HepG2 (cell line): ENCODE data around the gene CPSF7. TPM values are rescaled to one million over a fixed set of nuclear protein-coding genes. Genes with fewer than 3 reads are reported as not detected.
A peak's percentile ranks its signal among the peaks of the same experiment; 100 is the strongest.

Experiments used
- ATAC-seq: fragments of 200-7000 bp; cut with Tn5 transposase; 3 replicates; pipeline ENCODE4 v1.9.1; 2020; ENCODE audit warnings: mild to moderate bottlenecking, moderate library complexity
- BruUV-seq: library from RNA; stranded (reverse); fragments of 400-500 nt; replicated peaks from 2 replicates; lab custom pipeline; 2021; lab: Mats Ljungman, UMichigan
- CTCF ChIA-PET: fragments of 300-600 bp; formaldehyde crosslinking; extraction: SDS; loops from one replicate; lab custom pipeline; 2021; ENCODE audit warnings: low total read pairs, inconsistent platforms, low intra/inter-chr PET ratio; lab: Yijun Ruan, JAX
- POLR2A ChIA-PET: fragments of 350-600 bp; sonication (Branson Sonifier 250); formaldehyde crosslinking; loops from one replicate; lab custom pipeline; 2020; ENCODE audit warnings: antibody characterized with exemption, inconsistent platforms; lab: Yijun Ruan, JAX
- DNase-seq: peaks from one replicate; pipeline ENCODE4 v3.0.0-alpha.2; 2015; ENCODE audit warnings: low spot score
- FAIRE-seq: peaks from 3 replicates; lab custom pipeline; 2011; peaks lifted over from hg19 to GRCh38; lab: Jason Lieb, UNC
- H2AFZ ChIP-seq: one replicate; pipeline ENCODE4 v1.6.1; 2011; ENCODE audit warnings: low read length, inconsistent platforms
- H3K27ac ChIP-seq: fragments of 300-600 bp; 3 replicates; pipeline ENCODE4 v1.8.0; 2011; ENCODE audit warnings: mixed run types, mild to moderate bottlenecking, mixed read lengths, low read length, inconsistent platforms; ENCODE audit not compliant: insufficient read depth; ENCODE audit errors: extremely low read length
- H3K27me3 ChIP-seq, 2 experiments: fragments of 200-600 bp in 1 of 2; 2 replicates in 1 of 2; 3 replicates in 1 of 2; pipeline versions ENCODE4 v1.6.0 to v1.8.0; 2011; ENCODE audit warnings: low read length in 2 of 2, mild to moderate bottlenecking in 2 of 2, moderate library complexity in 2 of 2, inconsistent platforms in 1 of 2; ENCODE audit not compliant: insufficient read depth in 2 of 2, control insufficient read depth in 1 of 2
- H3K36me3 ChIP-seq, 2 experiments: fragments of 200-600 bp in 1 of 2; replicated peaks in 1 of 2; 2 replicates in 1 of 2; 3 replicates in 1 of 2; pipeline versions ENCODE4 v1.5.1 to v1.8.0; 2011; ENCODE audit warnings: low read length in 2 of 2, inconsistent platforms in 1 of 2; ENCODE audit not compliant: insufficient read depth in 2 of 2, control insufficient read depth in 1 of 2
- H3K4me1 ChIP-seq: 2 replicates; pipeline ENCODE4 v1.5.1; 2012; ENCODE audit warnings: low read length, inconsistent platforms; ENCODE audit not compliant: insufficient read depth
- H3K4me2 ChIP-seq: 2 replicates; pipeline ENCODE4 v1.6.0; 2011; ENCODE audit warnings: low read depth, low read length, inconsistent platforms
- H3K4me3 ChIP-seq, 3 experiments: fragments of 200-600 bp in 1 of 3; sonication (generic), shearing (Covaris generic) in 1 of 3; replicated peaks in 1 of 3; 2 replicates each; pipeline ENCODE4 v1.5.1; 2011 to 2016; ENCODE audit warnings: low read length in 3 of 3, inconsistent platforms in 2 of 3, low read depth in 2 of 3, mild to moderate bottlenecking in 2 of 3, control low read depth in 1 of 3, mixed read lengths in 1 of 3; ENCODE audit not compliant: insufficient read depth in 1 of 3
- H3K79me2 ChIP-seq: one replicate; pipeline ENCODE4 v1.6.1; 2011; ENCODE audit warnings: low read length, inconsistent platforms; ENCODE audit not compliant: insufficient read depth
- H3K9ac ChIP-seq: 2 replicates; pipeline ENCODE4 v1.6.0; 2011; ENCODE audit warnings: mild to moderate bottlenecking, low read depth, low read length, inconsistent platforms; ENCODE audit not compliant: insufficient read depth
- H3K9me3 ChIP-seq: 2 replicates; pipeline ENCODE4 v1.5.1; 2012; ENCODE audit warnings: mild to moderate bottlenecking, low read length
- H4K20me1 ChIP-seq: 2 replicates; pipeline ENCODE4 v1.6.0; 2011; ENCODE audit warnings: inconsistent platforms, mild to moderate bottlenecking, low read length, moderate library complexity; ENCODE audit not compliant: insufficient read depth
- HDAC1 ChIP-seq: sonication (generic); formaldehyde crosslinking; IDR thresholded peaks from 2 replicates; pipeline ENCODE4 v1.5.1; 2020; ENCODE audit warnings: mild to moderate bottlenecking, missing genetic modification reagents
- MXI1 ChIP-seq: IDR thresholded peaks from 3 replicates; pipeline ENCODE4 v1.6.1; 2012; ENCODE audit warnings: low read depth, low read length, inconsistent platforms, borderline replicate concordance
- SRSF1 ChIP-seq: fragments of 200-400 bp; formaldehyde crosslinking; optimal IDR thresholded peaks from 2 replicates; pipeline ENCODE3; 2017; ENCODE audit warnings: mild to moderate bottlenecking, low read depth, low read length, moderate library complexity
- STAG1 ChIP-seq: sonication (generic); formaldehyde crosslinking; IDR thresholded peaks from 2 replicates; pipeline ENCODE4 v1.4.0; 2020; ENCODE audit warnings: missing genetic modification reagents
- STAT5B ChIP-seq: sonication (generic); formaldehyde crosslinking; IDR thresholded peaks from 2 replicates; pipeline ENCODE4 v1.4.0; 2020; ENCODE audit warnings: missing genetic modification reagents
- TCF12 ChIP-seq, 2 experiments: fragments of 450-650 bp in 1 of 2; sonication (generic) in 1 of 2; formaldehyde crosslinking in 1 of 2; IDR thresholded peaks; 2 replicates each; pipeline versions ENCODE4 v1.6.1 to v1.8.0; 2017 to 2022; ENCODE audit warnings: antibody characterized with exemption in 1 of 2, mild to moderate bottlenecking in 1 of 2, missing genetic modification reagents in 1 of 2, moderate library complexity in 1 of 2
- U2AF2 ChIP-seq: fragments of 200-400 bp; formaldehyde crosslinking; IDR thresholded peaks from 2 replicates; pipeline ENCODE4 v1.6.1; 2017; ENCODE audit warnings: low read depth, mild to moderate bottlenecking, low read length
- ZNF263 ChIP-seq: sonication (generic); formaldehyde crosslinking; IDR thresholded peaks from 2 replicates; pipeline ENCODE4 v1.4.0; 2020; ENCODE audit warnings: missing genetic modification reagents
- ZNF672 ChIP-seq: sonication (generic); formaldehyde crosslinking; IDR thresholded peaks from 2 replicates; pipeline ENCODE4 v1.8.1; 2022; ENCODE audit warnings: missing genetic modification reagents
- ZNF850 ChIP-seq: sonication (generic); formaldehyde crosslinking; conservative IDR thresholded peaks from 2 replicates; pipeline ENCODE4 v1.9.0; 2021; ENCODE audit warnings: mild to moderate bottlenecking, missing genetic modification reagents
- WGBS: methylation state at CpG from one replicate; pipeline ENCODE4 v1.1.6; 2017; ENCODE audit warnings: low lambda C conversion rate; 5-methylcytosine and 5-hydroxymethylcytosine counted together
- in situ Hi-C: cut with HindIII; loops from 2 replicates; pipeline ENCODE4 v1.10.0; 2017; ENCODE audit warnings: low pct_unique_long_range_greater_than_20kb; ENCODE audit not compliant: extremely low pct_ligation_motif_present
- intact Hi-C: fragments of 100-400 bp; cut with micrococcal nuclease; formaldehyde crosslinking; loops from one replicate; pipeline ENCODE4 v1.10.0; 2022; ENCODE audit not compliant: unreplicated experiment
- polyA plus RNA-seq, 8 experiments: library from polyadenylated mRNA; depleted of rRNA in 3 of 8; stranded (reverse) in 7 of 8; unstranded in 1 of 8; fragments of >200 nt; fragmentation: Illumina TruSeq in 4 of 8; extraction: Trizol in 4 of 8; gene quantifications; 2 replicates each; pipeline versions ENCODE4 v1.2.1 to v1.2.3, GENCODE V29; 2011 to 2016; ENCODE audit warnings: low read depth in 4 of 8, missing spikeins in 1 of 8, mixed read lengths in 1 of 8; ENCODE audit not compliant: insufficient read depth in 1 of 8
- total RNA-seq, 5 experiments: library from RNA; depleted of rRNA; stranded (reverse); fragments of >200 nt; fragmentation: Illumina TruSeq; extraction: Trizol; gene quantifications; 2 replicates each; pipeline ENCODE4 v1.2.3, GENCODE V29; 2016; ENCODE audit warnings: low read depth in 1 of 5
- TF ChIP-seq, protein P1 (sequence below): sonication (generic); formaldehyde crosslinking; IDR thresholded peaks from 2 replicates; pipeline ENCODE4 v1.5.0; 2020; ENCODE audit warnings: mild to moderate bottlenecking, missing genetic modification reagents, moderate library complexity
- TF ChIP-seq, protein P2 (sequence below): sonication (generic); formaldehyde crosslinking; IDR thresholded peaks from 2 replicates; pipeline ENCODE4 v1.5.0; 2020; ENCODE audit warnings: mild to moderate bottlenecking, missing genetic modification reagents, borderline replicate concordance

The CPSF7 gene
- total and polyA plus RNA-seq, 2 of the 13 experiments (the other 11 are each of a cell fraction or from before 2014, with no cell fraction given), result 34.1 to 36.8 TPM

DNA sequence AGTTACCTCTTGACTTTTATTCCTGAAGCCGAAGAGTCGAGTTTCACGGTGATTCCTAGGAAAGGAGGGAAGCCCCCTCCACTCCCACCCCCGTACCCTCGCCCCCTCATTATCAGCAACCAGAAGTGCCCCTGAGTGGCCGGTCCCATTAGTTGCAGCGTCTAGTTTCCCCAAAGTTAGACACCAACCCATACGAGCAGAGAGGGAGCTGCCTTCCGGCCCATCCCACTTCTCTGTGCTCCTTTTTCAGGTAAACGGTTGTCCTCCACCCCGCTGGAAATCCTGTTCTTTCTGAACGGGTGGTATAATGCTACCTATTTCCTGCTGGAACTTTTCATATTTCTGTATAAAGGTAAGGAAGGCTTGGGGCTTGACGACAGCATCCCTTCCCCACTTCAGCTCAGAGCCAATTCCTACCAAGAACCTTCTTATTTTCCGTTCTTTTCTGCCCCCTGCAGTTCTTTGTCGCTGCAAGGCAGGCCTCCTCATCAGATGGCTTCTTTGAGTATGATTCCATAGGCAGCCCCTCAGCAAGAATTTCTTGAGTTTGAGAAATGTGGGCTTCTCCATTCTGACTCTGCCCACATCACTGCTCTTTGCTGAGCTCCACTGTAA lies 36.7 kb downstream of the CPSF7 start:
- POLR2A ChIA-PET, result interaction anchor here (1.0 to 3.8 kb wide), 15 partner anchors 9 to 99 kb away, joined by 4 to 78 read pairs (median 7); partner anchors contain the start of genes CPSF7, CYB561A3, DDB1 and SDHAF2
- Histone ChIP-seq H3K9ac (peak overlapping the region; percentile 94), H3K4me1 (peaks cover 21% of the 10 kb centered on the region), H3K36me3 (peaks cover 3 to 12% of the 10 kb centered on the region in 2 experiments), H3K9me3 (peaks cover 4% of the 10 kb centered on the region), H3K4me3 (peak overlapping the region; percentile 65 to 95 (median 90)), H3K27me3 (no peaks in the 10 kb centered on the region), H2AFZ (no peak overlapping the region), H4K20me1 (no peaks in the 10 kb centered on the region), H3K27ac (peak overlapping the region; percentile 84), H3K4me2 (peak overlapping the region; percentile 95), H3K79me2 (no peaks in the 10 kb centered on the region)
- TF ChIP-seq ZNF672 (CRISPR knock-in tag) (no peak), ZNF263 (CRISPR knock-in tag) (peak; percentile 63; the same call in 1 of the 2 replicates), STAG1 (CRISPR knock-in tag) (peak; percentile 60)
- TF ChIP-seq, protein P1, sequence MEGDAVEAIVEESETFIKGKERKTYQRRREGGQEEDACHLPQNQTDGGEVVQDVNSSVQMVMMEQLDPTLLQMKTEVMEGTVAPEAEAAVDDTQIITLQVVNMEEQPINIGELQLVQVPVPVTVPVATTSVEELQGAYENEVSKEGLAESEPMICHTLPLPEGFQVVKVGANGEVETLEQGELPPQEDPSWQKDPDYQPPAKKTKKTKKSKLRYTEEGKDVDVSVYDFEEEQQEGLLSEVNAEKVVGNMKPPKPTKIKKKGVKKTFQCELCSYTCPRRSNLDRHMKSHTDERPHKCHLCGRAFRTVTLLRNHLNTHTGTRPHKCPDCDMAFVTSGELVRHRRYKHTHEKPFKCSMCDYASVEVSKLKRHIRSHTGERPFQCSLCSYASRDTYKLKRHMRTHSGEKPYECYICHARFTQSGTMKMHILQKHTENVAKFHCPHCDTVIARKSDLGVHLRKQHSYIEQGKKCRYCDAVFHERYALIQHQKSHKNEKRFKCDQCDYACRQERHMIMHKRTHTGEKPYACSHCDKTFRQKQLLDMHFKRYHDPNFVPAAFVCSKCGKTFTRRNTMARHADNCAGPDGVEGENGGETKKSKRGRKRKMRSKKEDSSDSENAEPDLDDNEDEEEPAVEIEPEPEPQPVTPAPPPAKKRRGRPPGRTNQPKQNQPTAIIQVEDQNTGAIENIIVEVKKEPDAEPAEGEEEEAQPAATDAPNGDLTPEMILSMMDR (CRISPR knock-in tag), result peak; percentile 57
- in situ Hi-C loops, result no loop called here
- no peak for FAIRE-seq
- intact Hi-C loops, result loop anchor here (2.0 kb wide), 1 partner anchor 56 kb away; no protein-coding TSS in a partner anchor
- no peak for DNase-seq
- peak; percentile 56 for ATAC-seq
- CTCF ChIA-PET, result interaction anchor here (1.4 kb wide), 1 partner anchor 57 kb away, joined by 5 read pairs; no protein-coding TSS in a partner anchor
- WGBS, result 4% methylated on average over 15 of the region's 15 CpGs
- BruUV-seq, result TSS peak; percentile 71

DNA sequence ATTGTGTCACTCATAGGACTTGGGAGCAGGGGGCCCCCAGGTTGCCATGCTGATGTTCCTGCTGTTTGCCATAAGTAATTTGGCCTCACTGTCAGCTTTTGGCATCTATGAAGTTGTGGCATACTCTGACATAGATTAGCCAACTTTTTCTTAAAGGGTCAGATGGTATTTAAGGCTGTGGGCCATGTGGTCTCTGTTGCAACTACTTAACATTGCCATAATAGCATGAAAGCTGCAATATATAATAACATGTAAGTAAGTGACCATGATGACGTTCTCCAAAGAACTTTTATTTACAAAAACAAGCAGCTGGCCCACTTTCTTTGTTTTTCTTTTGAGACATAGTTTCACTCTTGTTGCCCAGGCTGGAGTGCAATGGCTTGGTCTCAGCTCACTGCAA lies 39.6 kb downstream of the CPSF7 start:
- CTCF ChIA-PET, result no interaction called here
- intact Hi-C loops, result no loop called here
- no peak for TF ChIP-seq U2AF2
- TF ChIP-seq SRSF1, result no peak
- TF ChIP-seq MXI1, result no peak
- TF ChIP-seq, protein P2, sequence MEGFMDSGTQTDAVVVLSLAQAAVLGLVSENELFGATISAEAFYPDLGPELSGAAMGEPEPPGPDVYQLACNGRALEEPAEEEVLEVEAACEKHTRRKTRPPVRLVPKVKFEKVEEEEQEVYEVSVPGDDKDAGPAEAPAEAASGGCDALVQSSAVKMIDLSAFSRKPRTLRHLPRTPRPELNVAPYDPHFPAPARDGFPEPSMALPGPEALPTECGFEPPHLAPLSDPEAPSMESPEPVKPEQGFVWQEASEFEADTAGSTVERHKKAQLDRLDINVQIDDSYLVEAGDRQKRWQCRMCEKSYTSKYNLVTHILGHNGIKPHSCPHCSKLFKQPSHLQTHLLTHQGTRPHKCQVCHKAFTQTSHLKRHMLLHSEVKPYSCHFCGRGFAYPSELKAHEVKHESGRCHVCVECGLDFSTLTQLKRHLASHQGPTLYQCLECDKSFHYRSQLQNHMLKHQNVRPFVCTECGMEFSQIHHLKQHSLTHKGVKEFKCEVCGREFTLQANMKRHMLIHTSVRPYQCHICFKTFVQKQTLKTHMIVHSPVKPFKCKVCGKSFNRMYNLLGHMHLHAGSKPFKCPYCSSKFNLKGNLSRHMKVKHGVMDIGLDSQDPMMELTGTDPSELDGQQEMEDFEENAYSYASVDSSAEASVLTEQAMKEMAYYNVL (CRISPR knock-in tag), result no peak
- no peak for TF ChIP-seq HDAC1
- no peak for TF ChIP-seq TCF12 (IDR thresholded peaks at IDR 0.05)
- no peak for TF ChIP-seq TCF12 (CRISPR knock-in tag; IDR thresholded peaks at IDR 0.05)
- no peak for TF ChIP-seq STAT5B (CRISPR knock-in tag)
- TF ChIP-seq ZNF850 (CRISPR knock-in tag), result no peak

More for the DNA sequence above, 39.6 kb downstream of the CPSF7 start:
- Histone ChIP-seq H3K79me2 (no peaks in the 10 kb centered on the region), H3K4me2 (no peak overlapping the region), H3K27me3 (no peaks in the 10 kb centered on the region), H2AFZ (no peak overlapping the region), H3K9me3 (peaks cover 4% of the 10 kb centered on the region), H3K4me1 (peaks cover 25% of the 10 kb centered on the region), H4K20me1 (no peaks in the 10 kb centered on the region), H3K36me3 (peaks cover 0 to 4% of the 10 kb centered on the region in 2 experiments; a peak in 4 of 5 replicates), H3K27ac (no peak overlapping the region), H3K4me3 (no peak overlapping the region), H3K9ac (no peak overlapping the region)
- no peak for DNase-seq
- POLR2A ChIA-PET, result interaction anchor here (0.8 to 3.0 kb wide), 3 partner anchors 28 to 91 kb away, joined by 3 to 16 read pairs (median 5); partner anchors contain the start of genes CYB561A3 and TMEM138
- FAIRE-seq, result no peak
- no peak for ATAC-seq
- in situ Hi-C loops, result no loop called here
- BruUV-seq, result no TSS peak
- WGBS, result 70% methylated on average over 1 of the region's 1 CpG
